GM23338 (cell line): Measurements from ENCODE around the gene RPL27. TPM values are rescaled to one million over a fixed set of nuclear protein-coding genes. Genes with fewer than 3 reads are reported as not detected.

ENCODE experiments used
- ATAC-seq: fragments of 200-7000 bp; cut with Tn5 transposase; 3 replicates; pipeline ENCODE4 v1.9.1; 2020
- DNase-seq: peaks from one replicate; pipeline ENCODE4 v3.0.0-alpha.2; 2015; ENCODE audit warnings: low spot score
- H2AFZ ChIP-seq: fragments of 200-600 bp; sonication (generic); 2 replicates; pipeline ENCODE4 v1.8.0; 2016; ENCODE audit warnings: antibody characterized with exemption, mild to moderate bottlenecking, moderate library complexity
- H3F3A ChIP-seq: fragments of 200-600 bp; sonication (generic); replicated peaks from 2 replicates; pipeline ENCODE4 v1.8.0; 2017; ENCODE audit warnings: antibody characterized with exemption, mixed run types, low read depth
- H3K27ac ChIP-seq: fragments of 200-600 bp; sonication (generic); 2 replicates; pipeline ENCODE4 v1.6.1; 2016; ENCODE audit warnings: low read depth
- H3K27me3 ChIP-seq: fragments of 200-600 bp; sonication (generic); 2 replicates; pipeline ENCODE4 v1.8.0; 2016; ENCODE audit warnings: mild to moderate bottlenecking, mixed run types, moderate library complexity; ENCODE audit not compliant: insufficient read depth
- H3K36me3 ChIP-seq: fragments of 200-600 bp; sonication (generic); 2 replicates; pipeline ENCODE4 v1.8.0; 2016; ENCODE audit warnings: mild to moderate bottlenecking; ENCODE audit not compliant: insufficient read depth
- H3K4me1 ChIP-seq: fragments of 200-600 bp; sonication (generic); 2 replicates; pipeline ENCODE4 v1.8.0; 2016; ENCODE audit warnings: mild to moderate bottlenecking, moderate library complexity; ENCODE audit not compliant: insufficient read depth
- H3K4me2 ChIP-seq: fragments of 200-600 bp; sonication (generic); 2 replicates; pipeline ENCODE4 v1.7.1; 2017; ENCODE audit warnings: mixed run types
- H3K4me3 ChIP-seq: fragments of 200-600 bp; sonication (generic); 2 replicates; pipeline ENCODE4 v1.6.1; 2016; ENCODE audit warnings: mixed run types
- H3K79me2 ChIP-seq: fragments of 200-600 bp; sonication (generic); replicated peaks from 2 replicates; pipeline ENCODE4 v1.8.0; 2017; ENCODE audit warnings: mild to moderate bottlenecking; ENCODE audit not compliant: insufficient read depth
- H3K9me2 ChIP-seq: fragments of 200-600 bp; sonication (generic); 2 replicates; pipeline ENCODE4 v1.8.0; 2017; ENCODE audit not compliant: insufficient read depth
- H4K20me1 ChIP-seq: fragments of 200-600 bp; sonication (generic); replicated peaks from 2 replicates; pipeline ENCODE4 v1.8.0; 2017; ENCODE audit warnings: mild to moderate bottlenecking; ENCODE audit not compliant: insufficient read depth
- H3K27ac Mint-ChIP-seq: 2 replicates; pipeline ENCODE4 v1.8.0; 2020; ENCODE audit warnings: inconsistent platforms, mild to moderate bottlenecking, moderate library complexity, mixed read lengths
- H3K27me3 Mint-ChIP-seq: 3 replicates; pipeline ENCODE4 v1.8.0; 2022; ENCODE audit warnings: low read depth, mild to moderate bottlenecking, moderate library complexity, mixed read lengths, inconsistent platforms; ENCODE audit not compliant: insufficient read depth, poor library complexity
- H3K36me3 Mint-ChIP-seq: 3 replicates; pipeline ENCODE4 v1.8.0; 2021; ENCODE audit warnings: low read depth, mild to moderate bottlenecking, inconsistent platforms, moderate library complexity, mixed read lengths
- H3K4me1 Mint-ChIP-seq: 3 replicates; pipeline ENCODE4 v1.8.0; 2020; ENCODE audit warnings: mild to moderate bottlenecking, inconsistent platforms, mixed read lengths
- H3K4me3 Mint-ChIP-seq: 3 replicates; pipeline ENCODE4 v1.8.0; 2021; ENCODE audit warnings: moderate library complexity, mild to moderate bottlenecking, inconsistent platforms, mixed read lengths
- H3K9me3 Mint-ChIP-seq: 3 replicates; pipeline ENCODE4 v1.8.0; 2020; ENCODE audit warnings: moderate library complexity, mild to moderate bottlenecking, inconsistent platforms, mixed read lengths
- CREB1 ChIP-seq: fragments of 250-450 bp; sonication (Bioruptor Pico); IDR thresholded peaks from 2 replicates; pipeline ENCODE4 v1.5.0; 2020; ENCODE audit warnings: low read depth, mild to moderate bottlenecking, moderate library complexity
- EZH2 ChIP-seq: fragments of 200-600 bp; sonication (generic); IDR thresholded peaks from one replicate; pipeline ENCODE4 v1.8.0; 2017; ENCODE audit warnings: antibody characterized with exemption, mild to moderate bottlenecking, low read depth; ENCODE audit not compliant: unreplicated experiment
- POLR2AphosphoS5 ChIP-seq: IDR thresholded peaks from 2 replicates; pipeline ENCODE4 v1.6.1; 2016; ENCODE audit warnings: antibody characterized with exemption, low read depth
- STAT1 ChIP-seq: IDR thresholded peaks from one replicate; pipeline ENCODE4 v1.6.1; 2016; ENCODE audit warnings: antibody characterized with exemption; ENCODE audit not compliant: unreplicated experiment
- polyA plus RNA-seq: library from polyadenylated mRNA; unstranded; fragments of >200 nt; fragmentation: Nextera tagmentation; extraction: Ambion mirVana; gene quantifications from 2 replicates; pipeline ENCODE4 v1.2.1, GENCODE V29; 2016
- total RNA-seq: library from RNA; depleted of rRNA; stranded (reverse); fragments of >200 nt; shearing (Covaris generic); gene quantifications from 2 replicates; pipeline ENCODE4 v1.2.3, GENCODE V29; 2014
- TF ChIP-seq, protein P1 (sequence below): fragments of 250-450 bp; sonication (Bioruptor Pico); IDR thresholded peaks from 2 replicates; pipeline ENCODE4 v1.5.0; 2020; ENCODE audit warnings: mild to moderate bottlenecking, moderate library complexity
- TF ChIP-seq, protein P2 (sequence below): IDR thresholded peaks from 2 replicates; pipeline ENCODE4 v1.6.1; 2016; ENCODE audit warnings: antibody characterized with exemption

Gene RPL27
- total and polyA plus RNA-seq, 2 experiments from 2014 or later = 1,784 to 2,722 TPM

DNA sequence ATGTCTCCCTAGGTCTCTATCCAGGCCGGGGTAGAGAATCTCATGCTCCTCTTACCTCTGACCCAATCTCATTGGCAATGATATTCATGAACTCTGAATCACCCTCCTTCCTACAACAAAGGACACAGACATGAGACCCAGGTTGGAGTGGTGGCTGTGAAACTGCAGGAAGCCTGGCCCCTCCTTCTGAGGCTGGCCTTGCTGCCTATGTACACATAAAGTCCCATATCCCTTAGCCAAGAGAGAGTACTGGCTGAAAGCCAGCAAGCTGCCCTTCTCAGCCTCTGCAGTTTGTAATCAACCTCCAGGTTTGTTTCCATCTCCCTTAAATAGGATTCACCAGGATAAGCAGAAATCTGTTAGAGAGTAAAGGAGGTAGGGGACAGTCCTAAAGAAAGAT, 44.5 kb upstream of the RPL27 start (continued):
- TF ChIP-seq, protein P1, sequence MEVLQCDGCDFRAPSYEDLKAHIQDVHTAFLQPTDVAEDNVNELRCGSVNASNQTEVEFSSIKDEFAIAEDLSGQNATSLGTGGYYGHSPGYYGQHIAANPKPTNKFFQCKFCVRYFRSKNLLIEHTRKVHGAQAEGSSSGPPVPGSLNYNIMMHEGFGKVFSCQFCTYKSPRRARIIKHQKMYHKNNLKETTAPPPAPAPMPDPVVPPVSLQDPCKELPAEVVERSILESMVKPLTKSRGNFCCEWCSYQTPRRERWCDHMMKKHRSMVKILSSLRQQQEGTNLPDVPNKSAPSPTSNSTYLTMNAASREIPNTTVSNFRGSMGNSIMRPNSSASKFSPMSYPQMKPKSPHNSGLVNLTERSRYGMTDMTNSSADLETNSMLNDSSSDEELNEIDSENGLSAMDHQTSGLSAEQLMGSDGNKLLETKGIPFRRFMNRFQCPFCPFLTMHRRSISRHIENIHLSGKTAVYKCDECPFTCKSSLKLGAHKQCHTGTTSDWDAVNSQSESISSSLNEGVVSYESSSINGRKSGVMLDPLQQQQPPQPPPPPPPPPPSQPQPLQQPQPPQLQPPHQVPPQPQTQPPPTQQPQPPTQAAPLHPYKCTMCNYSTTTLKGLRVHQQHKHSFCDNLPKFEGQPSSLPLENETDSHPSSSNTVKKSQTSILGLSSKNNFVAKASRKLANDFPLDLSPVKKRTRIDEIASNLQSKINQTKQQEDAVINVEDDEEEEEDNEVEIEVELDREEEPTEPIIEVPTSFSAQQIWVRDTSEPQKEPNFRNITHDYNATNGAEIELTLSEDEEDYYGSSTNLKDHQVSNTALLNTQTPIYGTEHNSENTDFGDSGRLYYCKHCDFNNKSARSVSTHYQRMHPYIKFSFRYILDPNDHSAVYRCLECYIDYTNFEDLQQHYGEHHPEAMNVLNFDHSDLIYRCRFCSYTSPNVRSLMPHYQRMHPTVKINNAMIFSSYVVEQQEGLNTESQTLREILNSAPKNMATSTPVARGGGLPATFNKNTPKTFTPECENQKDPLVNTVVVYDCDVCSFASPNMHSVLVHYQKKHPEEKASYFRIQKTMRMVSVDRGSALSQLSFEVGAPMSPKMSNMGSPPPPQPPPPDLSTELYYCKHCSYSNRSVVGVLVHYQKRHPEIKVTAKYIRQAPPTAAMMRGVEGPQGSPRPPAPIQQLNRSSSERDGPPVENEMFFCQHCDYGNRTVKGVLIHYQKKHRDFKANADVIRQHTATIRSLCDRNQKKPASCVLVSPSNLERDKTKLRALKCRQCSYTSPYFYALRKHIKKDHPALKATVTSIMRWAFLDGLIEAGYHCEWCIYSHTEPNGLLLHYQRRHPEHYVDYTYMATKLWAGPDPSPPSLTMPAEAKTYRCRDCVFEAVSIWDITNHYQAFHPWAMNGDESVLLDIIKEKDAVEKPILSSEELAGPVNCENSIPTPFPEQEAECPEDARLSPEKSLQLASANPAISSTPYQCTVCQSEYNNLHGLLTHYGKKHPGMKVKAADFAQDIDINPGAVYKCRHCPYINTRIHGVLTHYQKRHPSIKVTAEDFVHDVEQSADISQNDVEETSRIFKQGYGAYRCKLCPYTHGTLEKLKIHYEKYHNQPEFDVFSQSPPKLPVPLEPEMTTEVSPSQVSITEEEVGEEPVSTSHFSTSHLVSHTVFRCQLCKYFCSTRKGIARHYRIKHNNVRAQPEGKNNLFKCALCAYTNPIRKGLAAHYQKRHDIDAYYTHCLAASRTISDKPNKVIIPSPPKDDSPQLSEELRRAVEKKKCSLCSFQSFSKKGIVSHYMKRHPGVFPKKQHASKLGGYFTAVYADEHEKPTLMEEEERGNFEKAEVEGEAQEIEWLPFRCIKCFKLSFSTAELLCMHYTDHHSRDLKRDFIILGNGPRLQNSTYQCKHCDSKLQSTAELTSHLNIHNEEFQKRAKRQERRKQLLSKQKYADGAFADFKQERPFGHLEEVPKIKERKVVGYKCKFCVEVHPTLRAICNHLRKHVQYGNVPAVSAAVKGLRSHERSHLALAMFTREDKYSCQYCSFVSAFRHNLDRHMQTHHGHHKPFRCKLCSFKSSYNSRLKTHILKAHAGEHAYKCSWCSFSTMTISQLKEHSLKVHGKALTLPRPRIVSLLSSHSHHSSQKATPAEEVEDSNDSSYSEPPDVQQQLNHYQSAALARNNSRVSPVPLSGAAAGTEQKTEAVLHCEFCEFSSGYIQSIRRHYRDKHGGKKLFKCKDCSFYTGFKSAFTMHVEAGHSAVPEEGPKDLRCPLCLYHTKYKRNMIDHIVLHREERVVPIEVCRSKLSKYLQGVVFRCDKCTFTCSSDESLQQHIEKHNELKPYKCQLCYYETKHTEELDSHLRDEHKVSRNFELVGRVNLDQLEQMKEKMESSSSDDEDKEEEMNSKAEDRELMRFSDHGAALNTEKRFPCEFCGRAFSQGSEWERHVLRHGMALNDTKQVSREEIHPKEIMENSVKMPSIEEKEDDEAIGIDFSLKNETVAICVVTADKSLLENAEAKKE = no peak
- TF ChIP-seq CREB1 (CRISPR knock-in tag) (no peak), STAT1 (no peak)
- TF ChIP-seq, protein P2, sequence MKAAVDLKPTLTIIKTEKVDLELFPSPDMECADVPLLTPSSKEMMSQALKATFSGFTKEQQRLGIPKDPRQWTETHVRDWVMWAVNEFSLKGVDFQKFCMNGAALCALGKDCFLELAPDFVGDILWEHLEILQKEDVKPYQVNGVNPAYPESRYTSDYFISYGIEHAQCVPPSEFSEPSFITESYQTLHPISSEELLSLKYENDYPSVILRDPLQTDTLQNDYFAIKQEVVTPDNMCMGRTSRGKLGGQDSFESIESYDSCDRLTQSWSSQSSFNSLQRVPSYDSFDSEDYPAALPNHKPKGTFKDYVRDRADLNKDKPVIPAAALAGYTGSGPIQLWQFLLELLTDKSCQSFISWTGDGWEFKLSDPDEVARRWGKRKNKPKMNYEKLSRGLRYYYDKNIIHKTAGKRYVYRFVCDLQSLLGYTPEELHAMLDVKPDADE = no peak

DNA sequence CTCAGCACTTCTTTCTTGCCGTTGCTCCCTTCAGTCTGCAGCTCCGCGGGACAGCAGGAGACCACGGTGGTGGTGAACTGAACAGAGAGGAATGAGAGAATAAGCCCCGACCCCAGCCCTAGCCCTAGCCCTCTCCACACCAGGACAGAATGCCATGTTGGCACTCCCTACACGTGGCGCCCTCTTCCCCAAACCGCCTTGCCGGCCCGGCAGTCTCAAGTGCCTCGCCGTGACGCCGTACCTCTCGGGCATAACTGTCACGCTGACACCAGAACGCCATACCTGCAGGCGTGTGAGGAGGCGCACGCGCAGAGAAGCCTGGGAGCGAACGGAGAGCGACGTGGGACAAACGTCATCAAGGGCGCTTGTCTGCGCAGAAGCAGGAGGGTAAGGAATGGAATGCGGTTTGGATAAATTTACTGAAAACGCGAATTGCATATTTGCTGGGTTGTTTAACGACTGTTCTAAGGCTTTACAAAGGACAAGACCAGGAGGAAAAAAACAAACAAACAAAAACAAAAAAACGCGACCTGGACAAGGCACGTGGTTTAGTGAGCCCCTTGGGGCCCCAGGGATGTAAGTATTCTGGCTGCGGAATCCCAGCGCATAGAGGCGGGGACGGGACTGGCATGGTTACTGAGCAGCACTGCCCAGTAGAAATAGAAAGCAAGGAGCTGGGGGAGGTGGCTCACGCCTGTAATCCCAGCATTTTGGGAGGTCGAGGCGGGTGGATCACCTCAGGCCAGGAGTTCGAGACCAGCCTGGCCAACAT, 33.9 kb upstream of the RPL27 start, which contains the start of gene AARSD1:
Gene AARSD1, minus strand, starts transcription at position 294 of the 772 bp plus-strand sequence. Its CDS starts 14 bp downstream, at position 280.
- TF ChIP-seq POLR2AphosphoS5 = peak; percentile 99
- TF ChIP-seq, protein P2 = 0 out of 2 replicates have a peak, but pooled peaks have one; percentile 22
- TF ChIP-seq EZH2 = no peak
- TF ChIP-seq CREB1 (CRISPR knock-in tag) = peak; percentile 94
- Histone ChIP-seq H3K9me2 (no peaks in the 10 kb centered on the region), H3K4me1 (peaks cover 7% of the 10 kb centered on the region; the same call in 1 of the 2 replicates), H3K4me3 (peak within 1 kb of the TSS; percentile 80), H3F3A (peaks cover 12% of the 10 kb centered on the region; the same call in 1 of the 2 replicates), H3K4me2 (peak within 1 kb of the TSS; percentile 92), H3K27ac (peak within 1 kb of the TSS; percentile 53), H3K36me3 (peaks cover 16% of the 10 kb centered on the region), H4K20me1 (no peaks in the 10 kb centered on the region; the same call in 1 of the 2 replicates), H3K79me2 (peaks cover 11% of the 10 kb centered on the region), H2AFZ (peak within 1 kb of the TSS; percentile 66), H3K27me3 (no peaks in the 10 kb centered on the region)
- peaks cover 5% of the 10 kb centered on the region for H3K4me1 Mint-ChIP-seq
- H3K36me3 Mint-ChIP-seq = peaks cover 37% of the 10 kb centered on the region
- peak within 1 kb of the TSS; percentile 96 for H3K27ac Mint-ChIP-seq
- DNase-seq (peak; percentile 97), ATAC-seq (peak; percentile 94)
- peak within 1 kb of the TSS; percentile 95 for H3K4me3 Mint-ChIP-seq
- H3K9me3 Mint-ChIP-seq = peaks cover 6% of the 10 kb centered on the region; the same call in 1 of the 3 replicates
- peaks cover 8% of the 10 kb centered on the region for H3K27me3 Mint-ChIP-seq
